Left lung (tissue), 10 donors: ENCODE measurements around the gene SEL1L. TPM values are rescaled to one million over a fixed set of nuclear protein-coding genes. Genes with fewer than 3 reads are reported as not detected.

Source experiments
- ATAC-seq: fragments of 200-7000 bp; cut with Tn5 transposase; one replicate; pipeline ENCODE4 v1.9.1; 2020; ENCODE audit warnings: moderate library complexity
- DNase-seq, 4 donors: peaks; one replicate each; pipeline ENCODE4 v3.0.0-alpha.2; 2013 to 2020
- H3K27ac ChIP-seq, 2 donors: fragments of 200-600 bp; sonication (generic) in 1 of 2; one replicate each; pipeline versions ENCODE4 v1.5.0 to v1.8.0; 2020 to 2021
- H3K27me3 ChIP-seq, 2 donors: fragments of 200-600 bp; sonication (generic) in 1 of 2; one replicate each; pipeline versions ENCODE4 v1.5.0 to v1.8.0; 2020 to 2021
- H3K36me3 ChIP-seq, 2 donors: fragments of 200-600 bp; sonication (generic) in 1 of 2; one replicate each; pipeline versions ENCODE4 v1.5.0 to v1.8.0; 2020 to 2021
- H3K4me1 ChIP-seq, 2 donors: fragments of 200-600 bp; one replicate each; pipeline ENCODE4 v1.8.0; 2021
- H3K4me3 ChIP-seq, 2 donors: fragments of 200-600 bp; sonication (generic) in 1 of 2; one replicate each; pipeline versions ENCODE4 v1.5.0 to v1.8.0; 2020 to 2021; ENCODE audit warnings: mild to moderate bottlenecking in 1 of 2
- H3K9me3 ChIP-seq, 2 donors: fragments of 200-600 bp; sonication (generic) in 1 of 2; one replicate each; pipeline versions ENCODE4 v1.5.0 to v1.8.0; 2020 to 2021
- intact Hi-C, 2 donors: fragments of 100-400 bp; cut with DNase I; formaldehyde crosslinking; loops; one replicate each; pipeline versions ENCODE4 v1.11.2 to v1.14.2; 2022
- polyA plus RNA-seq, 6 donors: library from polyadenylated mRNA; unstranded; fragments of 120-200 nt; gene quantifications; one replicate each; pipeline ENCODE4 v1.2.1, GENCODE V29; 2013; ENCODE audit not compliant: insufficient read length in 6 of 6
- total RNA-seq, 2 donors: library from RNA; stranded (reverse); fragmentation: NEBNext Ultra II Directional; extraction: Animal tissue kit (Norgen Biotek cat#: 25700); gene quantifications; one replicate each; pipeline ENCODE4 v1.2.1, GENCODE V29; 2021
- TF ChIP-seq, protein P1 (sequence below), 2 donors: fragments of 200-600 bp; sonication (generic) in 1 of 2; IDR thresholded peaks; one replicate each; pipeline versions ENCODE4 v1.5.0 to v1.8.0; 2021; ENCODE audit warnings: antibody characterized with exemption in 2 of 2
- donor health status: DM: no; HTN: yes; CAD: no.
- donor health status: DM: no; HTN: no; CAD: no.

Gene SEL1L
- total and polyA plus RNA-seq, 8 donors: 57.7 to 112 (median 63.4) TPM

DNA sequence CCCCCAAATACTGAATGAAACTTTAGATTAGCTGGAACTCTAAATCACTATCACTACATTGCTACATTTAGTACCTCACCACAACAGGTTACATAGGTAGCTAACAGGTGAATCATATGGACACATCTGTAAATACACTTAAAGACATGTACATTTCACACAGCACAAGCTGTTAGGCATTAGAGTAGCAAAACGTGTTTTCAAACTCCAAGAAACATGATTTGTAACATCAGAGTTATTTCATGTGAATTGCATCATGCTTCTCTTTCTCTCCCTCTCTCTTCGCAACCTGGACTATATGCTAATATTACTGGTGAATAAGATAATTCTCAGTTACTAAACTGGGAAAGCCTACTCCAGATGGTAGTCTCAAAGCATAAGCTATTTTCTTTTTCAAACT lies 4.3 kb downstream of the SEL1L start:
- no peak for DNase-seq
- Histone ChIP-seq H3K9me3 (no peaks in the 10 kb centered on the region), H3K36me3 (peaks cover 0 to 24% of the 10 kb centered on the region in 2 donors), H3K27ac (no peak overlapping the region), H3K4me1 (peaks cover 10 to 62% of the 10 kb centered on the region in 2 donors), H3K4me3 (no peak overlapping the region), H3K27me3 (no peaks in the 10 kb centered on the region)
- ATAC-seq: no peak
- intact Hi-C loops: no loop called here
- TF ChIP-seq, protein P1, sequence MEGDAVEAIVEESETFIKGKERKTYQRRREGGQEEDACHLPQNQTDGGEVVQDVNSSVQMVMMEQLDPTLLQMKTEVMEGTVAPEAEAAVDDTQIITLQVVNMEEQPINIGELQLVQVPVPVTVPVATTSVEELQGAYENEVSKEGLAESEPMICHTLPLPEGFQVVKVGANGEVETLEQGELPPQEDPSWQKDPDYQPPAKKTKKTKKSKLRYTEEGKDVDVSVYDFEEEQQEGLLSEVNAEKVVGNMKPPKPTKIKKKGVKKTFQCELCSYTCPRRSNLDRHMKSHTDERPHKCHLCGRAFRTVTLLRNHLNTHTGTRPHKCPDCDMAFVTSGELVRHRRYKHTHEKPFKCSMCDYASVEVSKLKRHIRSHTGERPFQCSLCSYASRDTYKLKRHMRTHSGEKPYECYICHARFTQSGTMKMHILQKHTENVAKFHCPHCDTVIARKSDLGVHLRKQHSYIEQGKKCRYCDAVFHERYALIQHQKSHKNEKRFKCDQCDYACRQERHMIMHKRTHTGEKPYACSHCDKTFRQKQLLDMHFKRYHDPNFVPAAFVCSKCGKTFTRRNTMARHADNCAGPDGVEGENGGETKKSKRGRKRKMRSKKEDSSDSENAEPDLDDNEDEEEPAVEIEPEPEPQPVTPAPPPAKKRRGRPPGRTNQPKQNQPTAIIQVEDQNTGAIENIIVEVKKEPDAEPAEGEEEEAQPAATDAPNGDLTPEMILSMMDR (IDR thresholded peaks at IDR 0.05): no peak

DNA sequence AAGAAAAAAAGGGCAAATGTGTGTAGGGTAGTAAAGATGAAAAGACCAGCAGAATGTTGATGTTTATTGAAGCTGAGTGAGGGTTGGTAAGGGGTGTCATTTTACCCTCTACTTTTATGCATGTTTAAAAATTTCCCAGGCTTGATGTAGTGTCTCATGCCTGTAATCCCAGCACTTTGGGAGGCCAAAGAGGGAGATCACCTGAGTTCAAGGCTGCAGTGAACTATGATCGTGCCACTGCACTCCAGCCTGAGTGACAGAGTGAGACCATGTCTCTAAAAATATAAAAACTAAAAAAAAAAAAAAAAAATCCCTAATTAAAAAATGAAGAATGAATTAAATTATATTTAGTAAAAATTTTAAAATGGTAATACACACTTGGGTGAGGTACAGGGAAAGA lies 8.5 kb downstream of the SEL1L start:
- TF ChIP-seq, protein P1 (IDR thresholded peaks at IDR 0.05): no peak
- intact Hi-C loops: no loop called here
- no peak for ATAC-seq
- no peak overlapping the region for H3K4me3 ChIP-seq
- H3K4me1 ChIP-seq: peaks cover 0 to 44% of the 10 kb centered on the region in 2 donors
- no peaks in the 10 kb centered on the region for H3K27me3 ChIP-seq
- DNase-seq: no peak
- H3K36me3 ChIP-seq: peaks cover 0 to 54% of the 10 kb centered on the region in 2 donors
- no peak overlapping the region for H3K27ac ChIP-seq
- H3K9me3 ChIP-seq: no peaks in the 10 kb centered on the region

DNA sequence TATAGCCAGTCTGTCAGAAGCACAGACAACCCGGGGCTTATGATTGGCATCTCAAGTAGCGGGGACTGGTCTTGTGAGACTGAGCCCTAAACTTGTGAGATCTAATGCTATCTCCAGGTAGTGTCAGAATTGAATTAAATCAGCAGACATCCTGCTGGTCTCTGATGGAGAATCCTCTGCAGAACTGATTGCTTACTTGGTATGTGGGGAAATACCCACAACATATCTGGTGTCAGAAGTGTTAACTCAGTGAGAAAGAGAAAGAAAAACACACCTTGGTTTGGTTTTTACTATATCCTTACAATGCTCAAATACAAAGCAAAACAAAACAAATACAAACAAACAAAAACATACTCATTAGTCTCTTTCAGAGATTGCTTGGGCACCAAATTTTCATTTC lies 10.0 kb downstream of the SEL1L start:
- DNase-seq: no peak
- intact Hi-C loops: no loop called here
- Histone ChIP-seq H3K36me3 (peaks cover 0 to 56% of the 10 kb centered on the region in 2 donors), H3K27me3 (no peaks in the 10 kb centered on the region), H3K9me3 (no peaks in the 10 kb centered on the region), H3K4me3 (no peak overlapping the region), H3K27ac (no peak overlapping the region), H3K4me1 (peaks cover 3 to 44% of the 10 kb centered on the region in 2 donors)
- TF ChIP-seq, protein P1 (IDR thresholded peaks at IDR 0.05): no peak
- no peak for ATAC-seq

DNA sequence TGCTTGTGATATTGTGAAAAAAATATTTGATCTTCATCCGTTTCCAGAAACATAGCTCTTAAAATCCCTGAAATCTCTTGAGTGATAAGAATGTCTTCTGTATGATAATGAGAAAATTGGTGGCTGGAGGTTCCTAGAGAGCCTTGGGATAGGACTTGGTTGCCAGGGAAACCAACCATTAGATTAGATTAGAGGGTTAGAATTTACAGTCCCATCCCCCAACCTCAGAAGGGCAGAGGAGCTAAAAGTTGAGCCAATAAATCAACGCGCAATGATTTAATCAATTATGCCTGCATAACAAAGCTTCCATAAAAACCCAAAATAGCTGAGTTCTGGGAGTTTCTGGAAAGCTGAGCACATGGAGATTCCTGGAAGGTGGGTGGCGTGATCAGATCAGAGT lies 10.6 kb downstream of the SEL1L start:
- no peaks in the 10 kb centered on the region for H3K9me3 ChIP-seq
- no peaks in the 10 kb centered on the region for H3K27me3 ChIP-seq
- intact Hi-C loops: no loop called here
- peaks cover 0 to 62% of the 10 kb centered on the region in 2 donors for H3K36me3 ChIP-seq
- no peak overlapping the region for H3K27ac ChIP-seq
- ATAC-seq: no peak
- peaks cover 9 to 46% of the 10 kb centered on the region in 2 donors for H3K4me1 ChIP-seq
- no peak overlapping the region for H3K4me3 ChIP-seq
- no peak for DNase-seq
- TF ChIP-seq, protein P1 (IDR thresholded peaks at IDR 0.05): no peak

DNA sequence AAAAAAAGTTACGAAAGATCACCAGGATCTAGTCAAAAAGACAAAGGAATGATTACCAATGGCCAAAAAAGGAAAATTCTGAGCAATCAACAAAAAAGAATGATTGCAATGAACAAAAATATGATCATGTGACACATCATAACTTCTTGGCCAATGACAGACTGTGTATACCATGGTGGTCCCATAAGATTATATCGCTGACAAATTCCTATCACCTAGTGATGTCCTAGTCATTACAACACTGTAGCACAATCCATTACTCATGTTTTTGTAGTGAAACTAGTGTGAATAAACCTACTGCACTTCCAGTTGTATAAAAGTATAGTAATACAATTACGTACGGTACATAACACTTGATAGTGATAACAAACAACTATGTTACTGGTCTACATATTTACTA lies 12.3 kb downstream of the SEL1L start:
- peak overlapping the region in 1 of 2 donors; percentile 93 for H3K27ac ChIP-seq
- no peak overlapping the region for H3K4me3 ChIP-seq
- DNase-seq (no peak), ATAC-seq (no peak)
- no peaks in the 10 kb centered on the region for H3K9me3 ChIP-seq
- TF ChIP-seq, protein P1 (IDR thresholded peaks at IDR 0.05): no peak
- intact Hi-C loops: no loop called here
- no peaks in the 10 kb centered on the region for H3K27me3 ChIP-seq
- peaks cover 0 to 73% of the 10 kb centered on the region in 2 donors for H3K36me3 ChIP-seq
- peaks cover 21 to 52% of the 10 kb centered on the region in 2 donors for H3K4me1 ChIP-seq
